OCI-LY1 (cell line): Measurements from ENCODE around the gene HEBP2.

Experiments used
- CTCF ChIP-seq: fragments of 200-600 bp; sonication (generic), shearing (Covaris generic); IDR thresholded peaks from 2 replicates; pipeline ENCODE4 v1.5.1; 2017; ENCODE audit warnings: mild to moderate bottlenecking, antibody characterized with exemption, low read length, moderate library complexity, mixed read lengths
- EZH2 ChIP-seq: fragments of 200-600 bp; sonication (generic), shearing (Covaris generic); IDR thresholded peaks from 2 replicates; pipeline ENCODE4 v1.8.0; 2017; ENCODE audit warnings: borderline replicate concordance, mixed run types, mild to moderate bottlenecking, antibody characterized with exemption, low read length, moderate library complexity, mixed read lengths

- TF ChIP-seq CTCF (no peak), EZH2 (no peak)
Measured at GRCh38 chr6:138461647-138462046, 57.6 kb downstream of the HEBP2 start.
